HG03095 (cell line): ENCODE results near the gene CSNK1A1.
"Not testable (repeated sequence)": the region's sequence is repeated elsewhere in the genome, so short reads cannot be mapped to it uniquely, and the experiment has no call there.

Experiments
- ATAC-seq: cut with Tn5 transposase; IDR thresholded peaks from one replicate; pipeline ENCODE4 v1.9.1; 2021; ENCODE audit warnings: moderate library complexity; ENCODE audit not compliant: unreplicated experiment

Gene CSNK1A1

DNA sequence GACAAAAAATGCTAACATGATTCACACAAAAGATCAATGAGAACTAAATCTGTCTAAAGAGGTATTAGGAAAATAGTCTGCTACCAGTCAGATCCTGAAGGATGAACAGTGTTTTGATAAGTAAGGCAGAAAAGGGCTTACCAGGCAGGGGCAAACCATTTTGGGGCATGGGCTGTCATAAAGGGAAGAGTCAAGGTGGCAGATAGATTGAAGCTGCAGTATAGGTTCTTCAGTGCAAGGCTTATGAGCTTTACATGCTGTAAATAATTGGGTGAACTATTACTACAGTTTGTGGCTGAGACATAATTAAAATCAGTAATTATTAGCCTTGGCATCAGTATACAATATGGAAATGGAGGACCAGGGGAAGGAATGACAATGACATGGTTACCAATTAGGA is 21.8 kb downstream of the CSNK1A1 start:
- ATAC-seq = no peak

DNA sequence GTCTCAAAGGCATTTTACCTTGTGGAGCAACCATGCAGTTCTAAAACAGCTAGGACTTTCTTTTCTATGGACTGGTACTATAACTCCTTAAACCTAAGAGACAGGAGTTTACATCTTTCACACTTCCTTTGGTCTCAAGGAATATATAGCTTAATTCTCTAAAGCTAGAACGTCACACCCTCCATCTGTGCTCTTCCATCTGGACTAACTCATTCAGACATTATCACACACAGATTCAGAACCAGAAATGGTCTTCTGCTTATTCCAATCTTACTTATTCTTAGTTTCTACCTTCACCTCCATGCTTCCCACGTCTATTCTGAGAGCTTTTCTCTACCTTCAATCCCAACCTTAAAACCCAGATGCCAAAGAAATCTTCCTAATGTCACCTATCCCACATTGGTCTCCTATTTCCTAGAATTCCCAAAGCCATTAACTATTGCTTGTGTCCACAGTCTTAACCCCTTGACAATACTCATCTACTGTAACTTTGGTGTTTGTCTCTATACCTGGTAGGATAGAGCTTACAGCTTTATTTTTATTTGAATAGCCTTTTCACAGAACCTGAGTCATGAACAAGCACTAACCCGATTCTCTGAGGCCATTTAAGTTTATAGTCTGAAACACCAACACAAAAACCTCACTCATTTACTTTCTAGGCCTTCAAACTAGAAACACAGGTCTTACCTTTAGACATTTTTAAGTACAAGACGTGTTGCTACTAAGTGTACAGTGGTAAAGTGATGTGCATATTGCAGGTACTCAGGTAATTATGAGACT is 22.8 kb downstream of the CSNK1A1 start:
- no peak for ATAC-seq

DNA sequence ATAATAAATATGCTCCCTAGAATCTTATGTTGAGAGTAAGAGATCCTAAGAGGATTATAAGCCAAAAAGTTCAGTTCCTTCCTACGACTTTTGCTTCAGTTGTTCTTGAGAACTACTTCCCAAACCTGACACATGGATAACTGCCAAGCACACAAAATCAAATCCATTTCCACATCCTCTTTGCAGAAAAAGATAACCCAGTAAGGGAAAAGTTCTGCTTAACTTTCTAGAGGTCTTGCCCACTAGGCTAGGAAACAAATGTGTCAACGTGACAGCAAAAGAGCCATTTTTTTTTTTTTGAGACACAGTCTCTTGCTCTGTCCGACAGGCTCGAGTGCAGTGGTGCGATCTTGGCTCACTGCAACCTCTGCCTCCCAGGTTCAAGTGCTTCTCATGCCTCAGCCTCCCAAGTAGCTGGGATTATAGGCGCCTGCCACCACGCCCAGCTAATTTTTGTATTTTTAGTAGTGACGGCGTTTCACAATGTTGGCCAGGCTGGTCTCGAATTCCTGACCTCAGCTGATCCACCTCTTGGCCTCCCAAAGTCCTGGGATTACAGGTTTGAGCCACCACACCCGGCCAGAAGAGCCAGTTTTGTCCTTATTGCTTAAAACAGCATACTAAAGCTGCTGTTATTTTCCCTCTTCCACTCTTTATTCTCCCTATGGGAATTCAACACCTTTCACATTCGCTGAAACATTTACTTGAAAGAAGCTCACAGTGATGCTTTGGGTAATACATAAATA is 24.2 kb downstream of the CSNK1A1 start:
- ATAC-seq = no peak

DNA sequence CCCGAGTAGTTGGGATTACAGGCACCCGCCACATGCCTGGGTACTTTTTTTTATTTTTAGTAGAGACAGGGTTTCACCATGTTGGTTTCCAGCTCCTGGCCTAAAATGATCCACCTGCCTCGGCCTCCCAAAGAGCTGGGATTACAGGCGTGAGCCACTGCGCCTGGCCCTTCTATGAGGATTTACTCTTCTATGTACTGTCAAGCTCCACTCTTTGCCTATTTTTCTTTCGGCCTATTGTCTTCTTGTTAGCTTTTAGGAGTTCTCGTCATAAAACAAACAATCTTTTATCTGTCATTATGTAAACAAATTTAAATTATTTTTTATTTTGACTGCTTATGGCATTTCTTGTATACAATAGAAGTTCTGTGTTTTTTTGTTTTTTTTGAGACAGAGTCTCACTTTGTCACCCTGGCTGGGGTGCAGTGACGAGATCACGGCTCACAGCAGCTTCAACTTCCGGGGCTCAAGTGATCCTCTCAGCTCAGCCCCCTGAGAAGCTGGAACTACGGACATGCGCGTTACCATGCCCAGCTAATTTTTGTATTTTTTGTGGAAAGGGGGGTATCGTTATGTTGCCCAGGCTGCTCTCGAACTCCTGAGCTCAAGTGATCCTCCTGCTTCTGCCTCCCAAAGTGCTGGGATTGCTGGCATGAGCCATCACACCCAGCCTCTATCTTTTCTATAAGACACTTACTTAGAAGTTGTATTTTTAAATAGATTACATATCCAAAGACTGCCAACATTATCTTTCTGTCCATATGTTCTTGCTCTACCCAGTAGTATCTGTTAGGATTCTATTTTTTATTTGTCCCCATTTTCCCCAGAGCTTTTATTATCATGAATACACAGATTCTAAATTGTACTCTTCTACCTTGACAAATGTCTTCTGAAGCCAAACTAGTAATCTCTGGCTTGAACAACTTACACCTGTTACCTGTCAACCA is 29.2 kb downstream of the CSNK1A1 start:
- no peak for ATAC-seq

DNA sequence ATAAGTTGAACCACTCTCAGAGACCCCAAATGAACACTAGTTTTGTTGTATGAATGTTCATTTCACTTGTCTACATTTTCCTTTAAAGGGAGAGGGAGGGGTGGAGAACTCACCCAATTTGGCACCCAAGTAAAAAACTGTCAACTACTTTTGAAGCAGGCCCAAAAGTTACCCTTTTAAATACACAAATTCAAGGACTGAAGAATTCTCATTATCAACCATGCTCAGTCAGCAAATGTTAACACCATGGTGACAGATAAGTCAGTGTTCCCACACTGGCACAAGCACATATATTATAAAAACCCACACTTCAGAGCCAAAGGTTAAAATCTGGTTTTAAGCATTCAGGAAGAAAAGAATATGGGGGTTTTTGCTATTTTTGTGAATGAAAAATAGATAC is 31.6 kb downstream of the CSNK1A1 start:
- ATAC-seq = no peak

DNA sequence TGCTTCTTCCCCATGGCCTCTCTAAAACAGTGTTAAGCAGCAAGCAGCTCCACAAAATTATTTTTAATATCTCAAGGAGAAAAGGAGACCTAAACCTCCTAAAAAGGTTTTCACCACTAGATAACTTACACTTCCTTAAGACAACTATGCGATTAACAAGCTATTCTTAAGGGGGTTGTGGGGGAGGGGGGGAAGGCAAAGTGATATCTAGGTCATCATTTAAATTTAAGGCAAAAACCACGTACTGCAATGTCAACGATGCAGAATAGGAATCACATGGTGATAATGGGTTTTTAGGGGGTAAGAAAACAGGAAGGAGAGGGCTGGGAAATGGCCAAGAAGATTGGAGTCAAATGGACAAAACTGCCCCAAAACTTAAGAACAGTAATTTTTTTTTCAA is 32.6 kb downstream of the CSNK1A1 start:
- ATAC-seq = no peak

DNA sequence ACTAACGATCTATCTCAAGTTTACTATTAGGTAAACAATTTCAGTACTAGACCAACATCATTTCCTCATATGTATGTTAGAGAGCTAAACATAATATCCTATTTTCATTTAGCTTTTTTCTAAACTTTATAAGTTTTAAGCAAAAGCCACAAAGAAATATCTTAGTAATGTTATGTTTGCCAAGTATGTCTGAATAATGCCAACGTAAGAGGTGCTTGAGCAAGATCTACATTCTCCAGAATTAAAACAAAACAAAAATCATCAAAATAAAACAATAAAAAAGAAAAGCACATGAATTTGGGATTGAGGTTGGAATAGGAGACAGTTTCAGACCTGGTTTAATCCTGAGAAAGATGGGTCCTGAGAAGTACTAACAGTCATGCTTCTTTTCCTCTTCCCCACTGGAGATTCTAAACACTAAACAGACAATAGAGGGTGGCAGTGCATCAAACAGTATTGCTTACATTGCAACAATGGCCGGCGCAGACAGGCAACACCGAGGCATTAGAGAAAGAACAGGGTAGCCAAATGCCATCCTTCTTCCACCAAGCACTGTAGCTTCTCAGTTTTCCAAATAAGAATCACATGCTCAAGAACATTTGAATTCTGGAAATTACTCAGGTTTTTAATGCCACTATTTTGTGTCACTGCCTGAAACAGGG is 33.6 kb downstream of the CSNK1A1 start:
- ATAC-seq = no peak

DNA sequence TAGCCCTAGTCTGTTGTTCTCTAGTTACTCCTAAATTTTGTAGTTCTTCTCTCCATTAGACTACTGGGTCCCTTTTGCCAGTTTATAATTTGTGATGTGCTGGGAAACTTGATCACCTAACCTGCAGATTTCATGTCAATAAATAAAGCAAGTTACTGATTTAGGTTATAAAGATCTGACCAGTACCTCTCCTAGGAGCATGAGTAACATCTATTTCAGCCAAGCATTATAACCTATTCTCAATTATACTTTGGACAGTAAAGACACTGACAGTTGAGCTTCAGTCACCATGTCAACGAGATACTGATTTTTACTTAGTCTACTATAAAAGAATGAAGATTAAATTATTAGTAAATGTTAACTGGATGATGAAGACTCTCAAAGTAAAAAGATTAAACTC is 36.7 kb downstream of the CSNK1A1 start:
- ATAC-seq = no peak

DNA sequence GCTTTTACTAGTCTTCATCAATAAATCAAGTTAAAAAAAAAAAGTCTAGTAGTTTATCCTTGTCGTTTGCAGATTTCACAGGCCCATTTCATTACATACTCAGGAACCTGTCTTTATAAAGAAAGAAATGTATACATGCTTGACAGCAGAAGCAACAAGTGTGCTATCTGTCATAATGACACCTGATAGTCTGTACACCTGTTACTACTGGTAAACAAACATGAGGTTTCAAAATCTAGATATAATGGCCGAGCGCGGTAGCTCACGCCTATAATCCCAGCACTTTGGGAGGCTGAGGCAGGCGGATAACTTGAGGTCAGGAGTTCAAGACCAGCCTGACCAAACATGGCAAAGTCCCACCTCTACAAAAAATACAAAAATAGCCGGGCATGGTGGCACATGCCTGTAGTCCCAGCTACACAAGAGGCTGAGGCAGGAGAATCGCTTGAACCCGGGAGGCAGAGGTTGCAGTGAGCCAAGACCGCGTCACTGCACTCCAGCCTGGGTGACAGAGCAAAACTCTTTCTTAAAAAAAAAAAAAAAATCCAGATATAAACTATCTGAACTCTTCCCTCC is 37.8 kb downstream of the CSNK1A1 start:
- not testable (repeated sequence) for ATAC-seq

DNA sequence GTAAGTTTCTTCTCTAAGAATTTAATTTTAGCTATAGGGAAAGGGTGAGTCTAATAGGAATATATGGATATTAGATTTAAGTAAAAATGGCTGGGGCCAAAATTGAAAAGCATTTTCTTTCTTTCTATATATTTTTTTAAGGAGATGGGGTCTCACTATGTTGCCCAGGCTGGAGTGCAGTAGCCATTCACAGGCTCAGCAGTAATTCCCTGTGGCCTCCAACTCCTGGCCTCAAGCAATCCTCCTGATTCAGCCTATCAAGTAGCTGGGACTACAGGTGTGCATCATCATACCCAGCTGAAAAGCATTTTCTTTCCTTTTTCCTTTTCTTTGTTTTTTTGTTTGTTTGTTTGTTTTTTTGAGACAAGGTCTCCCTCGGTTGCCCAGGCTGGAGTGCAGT is 41.1 kb downstream of the CSNK1A1 start:
- ATAC-seq = no peak

DNA sequence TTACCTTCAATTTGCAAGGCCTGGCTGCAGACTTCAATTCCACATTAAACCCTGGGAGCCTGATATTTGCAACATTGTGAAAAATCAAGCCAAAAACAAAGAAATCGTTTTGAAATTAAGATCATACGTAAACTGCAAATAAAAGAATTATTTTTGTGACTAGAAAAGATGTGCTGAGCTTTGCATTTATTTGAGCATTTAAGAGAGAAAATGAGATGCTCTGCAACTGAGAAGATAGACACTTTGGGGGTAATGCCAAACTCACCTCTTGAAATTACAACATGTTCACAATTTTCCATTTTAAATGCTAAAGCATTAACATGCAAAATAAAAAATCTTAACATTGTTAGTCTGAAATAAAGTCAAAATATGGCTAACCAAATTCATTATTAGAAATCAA is 46.6 kb downstream of the CSNK1A1 start:
- no peak for ATAC-seq

DNA sequence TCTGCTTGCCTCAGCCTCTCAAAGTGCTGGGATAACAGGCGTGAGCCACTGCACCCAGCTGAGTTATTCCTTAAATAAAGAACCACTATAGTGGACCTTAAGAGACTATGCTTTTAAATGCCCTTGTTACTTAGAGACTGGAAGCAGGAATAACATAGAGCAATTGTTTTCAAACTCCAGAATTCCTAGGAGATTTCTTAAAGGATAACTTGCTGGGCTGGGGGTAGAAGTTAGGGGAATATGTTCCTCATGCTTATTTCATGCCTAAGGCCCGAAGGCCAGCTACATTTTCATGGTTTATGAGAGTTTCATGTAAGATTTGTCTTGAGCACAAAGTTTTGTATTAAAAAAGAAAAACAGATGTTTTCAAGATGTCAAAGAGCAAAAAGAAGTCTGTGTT is 48.2 kb downstream of the CSNK1A1 start:
- ATAC-seq = no peak

DNA sequence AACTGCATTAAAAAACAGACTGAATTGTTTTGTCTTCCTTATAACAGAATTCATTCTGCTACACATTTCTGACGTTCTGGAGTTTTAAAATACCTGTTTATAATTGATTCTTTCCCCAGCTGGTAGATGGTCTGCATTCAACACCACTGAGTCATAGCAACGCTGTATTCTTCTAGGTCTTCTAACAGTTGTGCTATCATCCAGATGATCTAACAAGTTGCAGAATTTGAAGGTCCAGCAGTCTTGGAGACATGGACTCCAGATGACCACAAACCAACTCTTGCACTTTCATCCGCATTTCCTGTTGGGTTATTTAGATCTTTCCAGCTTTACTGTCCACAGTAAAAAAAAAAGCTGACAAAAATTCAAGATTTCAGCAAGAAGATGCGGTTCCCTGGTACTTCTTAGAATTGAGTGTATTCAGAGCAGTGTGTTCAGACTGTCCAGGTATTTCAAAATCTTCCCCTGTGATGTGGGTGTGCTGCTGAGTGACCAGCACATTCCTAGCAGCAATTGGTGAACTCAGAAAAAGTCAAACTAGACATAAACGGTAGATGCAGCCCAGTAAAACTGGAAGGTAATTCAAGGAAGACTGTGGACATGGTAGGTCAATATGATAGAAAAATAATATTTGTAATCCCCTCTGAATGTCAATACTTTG is 50.2 kb downstream of the CSNK1A1 start:
- ATAC-seq = no peak

DNA sequence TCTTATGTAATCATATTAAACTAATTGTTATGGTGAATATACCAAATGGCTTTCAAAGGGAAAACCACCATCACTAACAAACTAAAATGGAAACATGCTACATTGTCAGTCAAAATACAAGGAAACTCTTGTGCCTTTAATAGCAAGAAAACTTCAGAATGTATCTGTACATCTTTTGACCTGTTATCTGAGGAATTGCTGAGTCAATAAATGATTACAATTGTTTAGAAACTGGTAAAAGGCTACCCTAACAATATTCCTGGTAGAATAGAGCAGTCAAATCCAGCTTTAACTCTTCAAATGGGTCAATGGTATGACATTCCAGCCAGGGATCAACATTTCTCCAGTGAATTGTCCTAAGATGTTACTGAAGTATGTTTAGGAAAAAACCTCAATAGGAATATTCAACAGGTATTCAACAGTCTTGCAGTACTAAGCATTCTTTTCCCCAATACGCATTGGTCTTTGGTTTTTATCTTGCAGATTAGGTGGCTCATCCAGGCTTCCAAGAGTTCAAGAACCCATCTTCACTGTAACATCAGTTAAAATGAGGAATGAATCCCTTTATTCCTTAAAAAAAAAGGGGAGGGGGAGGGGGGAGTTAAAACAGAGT is 52.4 kb downstream of the CSNK1A1 start:
- ATAC-seq = no peak

DNA sequence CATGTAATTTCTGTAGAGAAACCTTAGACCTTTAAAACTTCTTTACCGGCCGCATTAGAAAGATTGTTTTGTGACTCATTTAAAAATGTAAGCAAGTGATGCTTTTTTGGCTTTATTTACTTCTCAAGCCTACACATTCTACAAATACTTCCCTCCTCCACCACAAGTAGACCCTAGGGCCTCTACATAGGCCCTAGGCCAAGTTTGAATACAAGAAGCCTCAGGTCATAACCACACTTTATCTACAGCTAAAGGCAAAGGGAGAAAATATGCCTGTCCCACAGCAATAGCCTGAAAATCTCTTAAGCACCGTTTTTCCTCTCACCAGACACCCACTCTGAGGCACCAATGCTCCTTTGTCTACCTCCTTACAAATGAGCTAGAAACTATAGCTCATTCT is 53.9 kb downstream of the CSNK1A1 start:
- ATAC-seq = no peak

DNA sequence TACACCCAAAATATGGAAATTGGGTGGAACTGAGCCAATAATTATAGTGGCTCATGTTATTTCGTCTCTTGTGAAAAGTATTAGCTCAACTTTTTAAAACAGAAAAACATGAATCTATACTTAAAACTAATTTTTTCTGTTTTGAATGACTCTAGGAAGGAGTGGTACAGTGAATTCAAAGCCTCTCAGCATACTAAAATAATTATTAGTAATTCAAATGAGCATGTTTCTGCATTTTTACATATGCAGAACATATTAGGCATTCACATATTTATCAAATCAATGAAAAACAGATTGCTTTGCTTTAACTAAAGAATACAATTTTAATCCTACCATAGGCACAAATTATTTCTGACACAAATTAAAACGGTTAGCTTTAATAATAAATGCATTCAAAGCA is 54.3 kb downstream of the CSNK1A1 start:
- ATAC-seq = no peak

DNA sequence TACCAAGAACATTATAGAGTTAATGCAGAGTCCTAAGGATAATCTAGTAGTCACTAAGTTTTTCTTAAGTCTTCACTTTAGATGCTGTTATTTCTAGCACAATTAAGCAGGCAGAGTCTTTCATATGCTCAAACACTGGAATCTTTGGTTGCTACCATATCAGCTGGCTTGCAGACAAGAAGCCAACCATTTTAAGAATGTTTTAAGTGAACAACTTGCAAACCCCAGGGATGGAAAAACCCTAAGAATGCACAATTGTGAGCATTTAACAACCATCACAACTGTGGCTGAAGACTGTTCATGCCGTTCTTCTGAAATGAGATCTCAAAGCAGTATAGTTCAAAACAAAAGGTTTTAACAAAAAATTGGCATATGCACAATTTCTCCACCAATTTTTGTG is 55.1 kb downstream of the CSNK1A1 start:
- no peak for ATAC-seq

DNA sequence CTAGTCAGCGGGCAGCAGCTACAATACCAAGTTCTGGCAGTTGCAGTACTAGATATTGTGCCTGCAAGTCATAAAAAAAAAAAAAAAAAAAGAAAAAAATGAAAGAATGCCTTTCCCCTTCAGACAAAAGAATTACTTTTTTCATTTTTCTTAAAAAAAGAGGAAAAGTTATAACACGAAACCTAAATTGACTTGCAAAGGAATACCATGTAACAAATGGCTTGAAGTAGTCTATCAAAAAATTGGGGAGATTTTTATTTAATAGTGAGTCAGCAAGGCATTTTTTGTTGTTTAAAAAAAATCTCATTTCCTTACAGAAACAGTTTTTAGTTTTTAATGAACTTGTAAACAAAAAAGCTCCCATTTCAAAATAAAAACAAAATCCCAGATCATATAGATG is 55.6 kb downstream of the CSNK1A1 start:
- no peak for ATAC-seq

DNA sequence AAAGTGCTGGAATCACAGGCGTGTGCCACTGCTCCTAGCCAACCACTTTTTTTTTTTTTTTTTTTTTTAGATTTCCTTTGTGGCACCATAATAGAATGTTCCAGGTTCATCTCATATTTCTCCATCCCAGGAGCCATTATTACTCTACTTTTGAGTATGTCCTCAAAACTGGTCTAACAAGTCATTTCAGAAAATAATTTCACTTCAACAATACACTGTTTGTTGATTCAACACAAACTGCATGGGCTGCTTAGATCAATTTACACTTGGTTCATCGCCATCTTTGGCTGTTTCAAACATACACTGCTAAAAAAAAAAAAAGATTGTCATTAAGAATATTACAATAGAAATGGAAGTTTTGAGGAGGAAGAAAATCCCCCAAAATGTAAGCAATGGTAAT is 57.9 kb downstream of the CSNK1A1 start:
- ATAC-seq = no peak

DNA sequence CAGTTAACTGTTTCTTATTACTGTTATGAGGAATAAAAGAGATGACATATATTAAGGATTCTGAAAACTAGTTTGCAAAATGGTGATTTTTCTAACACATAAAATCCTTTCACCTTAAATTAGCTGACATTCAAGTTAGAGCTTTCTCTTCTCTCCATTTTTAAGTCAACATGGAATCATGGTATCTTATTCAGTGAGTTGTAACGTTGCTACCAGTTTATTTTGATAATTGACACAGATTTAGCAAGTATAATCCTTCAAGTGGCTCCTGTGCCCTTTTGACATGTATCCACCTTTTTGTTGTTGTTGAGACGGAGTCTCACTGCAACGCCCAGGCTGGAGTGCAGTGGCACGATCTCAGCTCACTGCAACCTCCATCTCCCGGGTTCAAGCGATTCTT is 58.5 kb downstream of the CSNK1A1 start:
- no peak for ATAC-seq
